DND-41 (cell line): Measurements from ENCODE around the gene NDUFC1.

Source experiments
- ATAC-seq: fragments of 200-7000 bp; cut with Tn5 transposase; 3 replicates; pipeline ENCODE4 v1.9.1; 2021; ENCODE audit warnings: low read depth; ENCODE audit not compliant: insufficient read depth
- DNase-seq: peaks from one replicate; pipeline ENCODE4 v3.0.0-alpha.2; 2020
- H2AFZ ChIP-seq: 2 replicates; pipeline ENCODE4 v1.6.0; 2012; ENCODE audit warnings: low read depth, low read length
- H3K27ac ChIP-seq: 2 replicates; pipeline ENCODE4 v1.5.1; 2012; ENCODE audit warnings: low read length, inconsistent platforms
- H3K27me3 ChIP-seq: fragments of 200-600 bp; sonication (generic); 2 replicates; pipeline ENCODE4 v1.6.0; 2012; ENCODE audit warnings: low read length, mild to moderate bottlenecking, inconsistent platforms; ENCODE audit not compliant: insufficient read depth, poor library complexity
- H3K36me3 ChIP-seq: 2 replicates; pipeline ENCODE4 v1.5.1; 2012; ENCODE audit warnings: low read length, inconsistent platforms; ENCODE audit not compliant: insufficient read depth
- H3K4me1 ChIP-seq: 2 replicates; pipeline ENCODE4 v1.5.1; 2012; ENCODE audit warnings: mild to moderate bottlenecking, low read length; ENCODE audit not compliant: insufficient read depth
- H3K4me2 ChIP-seq: 2 replicates; pipeline ENCODE4 v1.6.0; 2012; ENCODE audit warnings: mild to moderate bottlenecking, moderate library complexity, low read length, inconsistent platforms; ENCODE audit not compliant: insufficient read depth
- H3K4me3 ChIP-seq, 2 experiments: fragments of 200-600 bp in 1 of 2; shearing (Covaris generic) in 1 of 2; 2 replicates each; pipeline ENCODE4 v1.5.1; 2012 to 2016; ENCODE audit warnings: inconsistent platforms in 2 of 2, low read length in 2 of 2, mild to moderate bottlenecking in 2 of 2, low read depth in 1 of 2, moderate library complexity in 1 of 2
- H3K79me2 ChIP-seq: 2 replicates; pipeline ENCODE4 v1.6.0; 2012; ENCODE audit warnings: low read length, inconsistent platforms; ENCODE audit not compliant: insufficient read depth
- H3K9ac ChIP-seq: 2 replicates; pipeline ENCODE4 v1.6.0; 2012; ENCODE audit warnings: low read depth, mild to moderate bottlenecking, inconsistent platforms, low read length, moderate library complexity
- H3K9me3 ChIP-seq: 2 replicates; pipeline ENCODE4 v1.5.1; 2012; ENCODE audit warnings: low read length, moderate library complexity, mild to moderate bottlenecking, inconsistent platforms; ENCODE audit not compliant: insufficient read depth, severe bottlenecking
- H4K20me1 ChIP-seq: 2 replicates; pipeline ENCODE4 v1.6.0; 2012; ENCODE audit warnings: low read length; ENCODE audit not compliant: insufficient read depth
- CTCF ChIP-seq: IDR thresholded peaks from 2 replicates; pipeline ENCODE4 v1.5.1; 2012; ENCODE audit warnings: borderline replicate concordance, low read length, moderate library complexity, mild to moderate bottlenecking; ENCODE audit not compliant: poor library complexity, severe bottlenecking; ENCODE audit errors: extremely low read depth
- EZH2 ChIP-seq: IDR thresholded peaks from 3 replicates; pipeline ENCODE4 v1.6.1; 2012; ENCODE audit warnings: borderline replicate concordance, low read depth, mild to moderate bottlenecking, moderate library complexity, low read length, inconsistent platforms; ENCODE audit not compliant: severe bottlenecking

Gene NDUFC1

GRCh38 chr4:139241784-139242151 is 60.5 kb downstream of the NDUFC1 start:
- Histone ChIP-seq H3K4me1 (no peaks in the 10 kb centered on the region), H3K4me3 (no peak overlapping the region), H3K36me3 (no peaks in the 10 kb centered on the region), H3K4me2 (no peak overlapping the region), H4K20me1 (no peaks in the 10 kb centered on the region), H3K9me3 (no peaks in the 10 kb centered on the region), H3K9ac (no peak overlapping the region), H3K27me3 (no peaks in the 10 kb centered on the region), H3K79me2 (no peaks in the 10 kb centered on the region), H3K27ac (no peak overlapping the region), H2AFZ (no peak overlapping the region)
- no peak for DNase-seq
- TF ChIP-seq EZH2, result no peak
- TF ChIP-seq CTCF, result no peak
- no peak for ATAC-seq

GRCh38 chr4:139241086-139241783 is 61.0 kb downstream of the NDUFC1 start:
- no peaks in the 10 kb centered on the region for H3K79me2 ChIP-seq
- H3K4me2 ChIP-seq, result no peak overlapping the region
- H3K9me3 ChIP-seq, result no peaks in the 10 kb centered on the region
- H4K20me1 ChIP-seq, result no peaks in the 10 kb centered on the region
- H3K4me3 ChIP-seq, result no peak overlapping the region
- DNase-seq, result no peak
- H3K27ac ChIP-seq, result no peak overlapping the region
- no peaks in the 10 kb centered on the region for H3K27me3 ChIP-seq
- H3K9ac ChIP-seq, result no peak overlapping the region
- H2AFZ ChIP-seq, result no peak overlapping the region
- no peak for ATAC-seq
- TF ChIP-seq CTCF, result no peak
- TF ChIP-seq EZH2, result no peak
- H3K36me3 ChIP-seq, result no peaks in the 10 kb centered on the region
- no peaks in the 10 kb centered on the region for H3K4me1 ChIP-seq
